ENCODE data around the gene RHBDL2. TPM values are rescaled to one million over a fixed set of nuclear protein-coding genes. Genes with fewer than 3 reads are reported as not detected.
"Not testable (repeated sequence)": the region's sequence is repeated elsewhere in the genome, so short reads cannot be mapped to it uniquely, and the experiment has no call there.

Gene RHBDL2
- total and polyA plus RNA-seq, 2 of the 13 experiments (the other 11 are each of a cell fraction or from before 2014, with no cell fraction given) = 3.3 to 5.4 TPM

DNA sequence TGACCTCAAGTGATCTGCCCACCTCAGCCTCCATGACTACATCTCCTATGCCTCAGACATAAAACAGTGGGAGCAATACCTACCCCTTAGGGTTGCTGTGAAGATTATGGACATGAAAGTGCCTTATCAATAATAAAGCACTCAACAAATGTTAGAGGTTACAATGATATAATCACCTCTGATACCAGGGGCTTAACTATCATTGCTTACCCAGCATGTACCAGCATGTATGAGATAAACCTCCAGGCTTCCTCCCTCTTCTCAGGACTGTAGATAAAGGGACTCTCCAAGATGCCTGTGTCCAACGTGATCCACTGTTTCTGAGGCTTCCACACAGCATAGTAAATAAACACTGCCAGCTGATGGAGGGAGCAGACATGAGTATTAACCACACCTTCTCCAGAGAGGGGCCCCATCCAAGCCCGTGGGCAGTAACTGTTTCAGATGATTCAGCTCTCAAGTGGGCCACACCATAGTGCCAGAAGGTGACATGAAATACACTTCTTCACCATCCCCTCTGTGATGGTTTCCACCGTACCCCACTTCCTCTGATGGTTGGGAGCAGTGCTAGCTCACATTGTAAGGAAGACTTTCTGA, 26.2 kb downstream of the RHBDL2 start:
- no peak overlapping the region for H3K4me2 ChIP-seq (ENCODE audit: low read depth, low read length)
- FAIRE-seq (no peak), ATAC-seq (no peak), DNase-seq (ENCODE audit: low spot score) (no peak)
- ChIA-PET CTCF (ENCODE audit: low intra/inter-chr PET ratio, low total read pairs) (no interaction called here), POLR2A (no interaction called here)
- H3K4me3 ChIP-seq (replicated peaks in 1 of 3; ENCODE audit: insufficient read depth in 1 of 3, low read depth in 2 of 3, low read length in 3 of 3) = no peak overlapping the region
- peaks cover 0 to 3% of the 10 kb centered on the region in 2 experiments; a peak in 2 of 5 replicates for H3K36me3 ChIP-seq (replicated peaks in 1 of 2; ENCODE audit: control insufficient read depth in 1 of 2, insufficient read depth in 2 of 2, low read length in 2 of 2)
- no peaks in the 10 kb centered on the region for H3K79me2 ChIP-seq (ENCODE audit: insufficient read depth, low read length)
- in situ Hi-C loops (cut with HindIII; ENCODE audit: extremely low pct_ligation_motif_present, low pct_unique_long_range_greater_than_20kb) = no loop called here
- BruUV-seq (replicated peaks) = no TSS peak
- H2AFZ ChIP-seq (ENCODE audit: low read length) = no peak overlapping the region
- H3K9ac ChIP-seq (ENCODE audit: insufficient read depth, low read depth, low read length) = no peak overlapping the region
- H3K4me1 ChIP-seq (ENCODE audit: insufficient read depth, low read length) = peaks cover 8% of the 10 kb centered on the region
- TF ChIP-seq ZNF720 (CRISPR knock-in tag; IDR thresholded peaks at IDR 0.05) (no peak), PCBP1 (IDR thresholded peaks at IDR 0.05; ENCODE audit: borderline replicate concordance, low read depth, low read length) (no peak), ZNF776 (CRISPR knock-in tag; IDR thresholded peaks at IDR 0.05) (no peak), POLR2G (IDR thresholded peaks at IDR 0.05; ENCODE audit: low read depth, low read length) (no peak), ZNF530 (CRISPR knock-in tag; IDR thresholded peaks at IDR 0.05; ENCODE audit: low read depth) (no peak), PRPF4 (IDR thresholded peaks at IDR 0.05; ENCODE audit: low read depth, low read length, poor library complexity, severe bottlenecking) (no peak), FLYWCH1 (CRISPR knock-in tag; IDR thresholded peaks at IDR 0.05) (no peak), MAZ (IDR thresholded peaks at IDR 0.05; ENCODE audit: borderline replicate concordance, low read depth, low read length) (no peak), MAZ (CRISPR knock-in tag; IDR thresholded peaks at IDR 0.05; ENCODE audit: low read depth) (no peak), SP1 (IDR thresholded peaks at IDR 0.05) (no peak), SP1 (CRISPR knock-in tag; IDR thresholded peaks at IDR 0.05) (no peak), EED (CRISPR knock-in tag; IDR thresholded peaks at IDR 0.05) (no peak), HOXA5 (CRISPR knock-in tag; IDR thresholded peaks at IDR 0.05) (no peak)
- TF ChIP-seq, protein P1, sequence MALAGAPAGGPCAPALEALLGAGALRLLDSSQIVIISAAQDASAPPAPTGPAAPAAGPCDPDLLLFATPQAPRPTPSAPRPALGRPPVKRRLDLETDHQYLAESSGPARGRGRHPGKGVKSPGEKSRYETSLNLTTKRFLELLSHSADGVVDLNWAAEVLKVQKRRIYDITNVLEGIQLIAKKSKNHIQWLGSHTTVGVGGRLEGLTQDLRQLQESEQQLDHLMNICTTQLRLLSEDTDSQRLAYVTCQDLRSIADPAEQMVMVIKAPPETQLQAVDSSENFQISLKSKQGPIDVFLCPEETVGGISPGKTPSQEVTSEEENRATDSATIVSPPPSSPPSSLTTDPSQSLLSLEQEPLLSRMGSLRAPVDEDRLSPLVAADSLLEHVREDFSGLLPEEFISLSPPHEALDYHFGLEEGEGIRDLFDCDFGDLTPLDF (CRISPR knock-in tag; IDR thresholded peaks at IDR 0.05) = no peak
- H3K27me3 ChIP-seq (ENCODE audit: control insufficient read depth in 1 of 2, insufficient read depth in 2 of 2, low read length in 2 of 2) = no peaks in the 10 kb centered on the region
- 70% methylated on average over 2 of the region's 3 CpGs for WGBS (ENCODE audit: low lambda C conversion rate)
- no peaks in the 10 kb centered on the region for H3K9me3 ChIP-seq (ENCODE audit: low read length)
- intact Hi-C loops (cut with micrococcal nuclease; ENCODE audit: unreplicated experiment) = no loop called here
- H4K20me1 ChIP-seq (ENCODE audit: insufficient read depth, low read length) = no peaks in the 10 kb centered on the region
- H3K27ac ChIP-seq (ENCODE audit: extremely low read length, insufficient read depth, low read length) = no peak overlapping the region

DNA sequence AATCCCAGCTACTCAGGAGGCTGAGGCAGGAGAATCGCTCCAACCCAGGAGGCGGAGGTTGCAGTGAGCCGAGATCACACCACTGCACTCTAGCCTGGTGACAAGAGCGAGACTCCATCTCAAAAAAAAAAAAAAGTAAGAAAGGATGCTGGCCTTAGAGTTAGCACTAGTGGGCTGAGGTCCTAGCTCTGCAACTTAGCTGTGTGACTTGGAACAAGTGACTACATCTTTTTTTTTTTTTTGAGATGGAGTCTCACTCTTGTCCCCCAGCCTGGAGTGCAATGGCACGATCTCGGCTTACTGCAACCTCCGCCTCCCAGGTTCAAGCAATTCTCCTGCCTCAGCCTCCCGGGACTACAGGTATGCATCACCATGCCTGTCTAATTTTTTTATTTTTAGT, 26.7 kb downstream of the RHBDL2 start:
- H4K20me1 ChIP-seq (ENCODE audit: insufficient read depth, low read length); H3K4me3 ChIP-seq (replicated peaks in 1 of 3; ENCODE audit: insufficient read depth in 1 of 3, low read depth in 2 of 3, low read length in 3 of 3); FAIRE-seq; BruUV-seq (replicated peaks); H3K79me2 ChIP-seq (ENCODE audit: insufficient read depth, low read length); H3K27me3 ChIP-seq (ENCODE audit: control insufficient read depth in 1 of 2, insufficient read depth in 2 of 2, low read length in 2 of 2); H3K4me1 ChIP-seq (ENCODE audit: insufficient read depth, low read length); in situ Hi-C loops (cut with HindIII; ENCODE audit: extremely low pct_ligation_motif_present, low pct_unique_long_range_greater_than_20kb); POLR2A ChIA-PET; intact Hi-C loops (cut with micrococcal nuclease; ENCODE audit: unreplicated experiment); H3K4me2 ChIP-seq (ENCODE audit: low read depth, low read length); H2AFZ ChIP-seq (ENCODE audit: low read length); H3K27ac ChIP-seq (ENCODE audit: extremely low read length, insufficient read depth, low read length); ATAC-seq; DNase-seq (ENCODE audit: low spot score); H3K9ac ChIP-seq (ENCODE audit: insufficient read depth, low read depth, low read length); H3K36me3 ChIP-seq (replicated peaks in 1 of 2; ENCODE audit: control insufficient read depth in 1 of 2, insufficient read depth in 2 of 2, low read length in 2 of 2); H3K9me3 ChIP-seq (ENCODE audit: low read length); CTCF ChIA-PET (ENCODE audit: low intra/inter-chr PET ratio, low total read pairs): not testable (repeated sequence)
- 99% methylated on average over 8 of the region's 8 CpGs for WGBS (ENCODE audit: low lambda C conversion rate)
